ENCODE measurements around the gene CDKN2B-AS1. TPM values are rescaled to one million over a fixed set of nuclear protein-coding genes. Genes with fewer than 3 reads are reported as not detected.
"Not testable (repeated sequence)": the region's sequence is repeated elsewhere in the genome, so short reads cannot be mapped to it uniquely, and the experiment has no call there.

Gene CDKN2B-AS1
- total RNA-seq, 1 experiment from 2014 or later = 9.2 TPM

- DNase-seq (ENCODE audit: low read depth) = no peak
Observed at GRCh38 chr9:22043928-22044327, 49.3 kb downstream of the CDKN2B-AS1 start.

- peak; percentile 92 for DNase-seq (ENCODE audit: low read depth)
Observed at GRCh38 chr9:22044583-22044982, 50.0 kb downstream of the CDKN2B-AS1 start.

DNA sequence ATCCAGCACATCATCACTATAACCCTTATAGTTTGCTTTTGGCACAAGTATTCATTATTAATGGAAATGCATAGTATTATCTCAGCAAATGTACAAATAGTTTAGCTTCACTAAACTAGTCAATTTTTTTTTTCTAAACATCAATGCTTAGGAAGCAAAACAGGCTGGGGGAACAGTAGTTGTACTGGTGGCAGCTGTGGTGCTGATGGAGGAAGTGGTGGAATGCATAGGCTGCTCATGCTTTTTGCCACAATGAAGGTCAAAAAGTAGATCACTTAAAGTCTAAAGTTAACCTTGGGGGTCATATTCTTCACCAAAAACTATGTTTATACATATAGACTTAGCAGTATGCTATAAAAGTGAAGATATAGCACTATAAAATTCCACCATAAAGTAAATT, 50.8 kb downstream of the CDKN2B-AS1 start:
- DNase-seq (ENCODE audit: low read depth) = no peak

DNA sequence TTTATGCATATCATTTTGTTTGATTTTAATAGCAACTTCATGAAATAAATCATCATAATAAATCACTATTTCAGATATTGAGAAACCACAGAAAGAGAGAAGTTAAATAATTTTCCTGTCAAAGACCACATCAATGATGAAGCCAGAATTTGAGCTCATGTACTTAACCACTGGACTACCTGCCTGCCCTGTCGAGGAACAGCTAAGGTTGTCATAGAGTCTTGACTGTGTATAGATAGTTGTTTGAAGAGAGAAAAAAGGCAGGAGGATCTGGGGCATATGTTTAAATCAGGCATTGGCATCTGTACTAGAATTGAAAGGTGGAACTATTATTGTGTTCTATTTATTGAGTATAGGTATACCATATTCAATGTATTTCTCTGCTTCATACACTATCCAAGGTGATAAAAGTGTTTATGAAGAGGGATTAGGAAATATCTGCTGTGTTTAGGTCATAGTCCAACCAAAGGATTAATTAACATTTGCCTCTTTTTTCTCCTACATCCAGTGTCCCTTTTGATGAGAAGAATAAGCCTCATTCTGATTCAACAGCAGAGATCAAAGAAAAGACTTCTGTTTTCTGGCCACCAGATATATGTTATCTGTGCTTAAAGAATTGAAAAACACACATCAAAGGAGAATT, 51.8 kb downstream of the CDKN2B-AS1 start:
- no peak for DNase-seq (ENCODE audit: low read depth)

DNA sequence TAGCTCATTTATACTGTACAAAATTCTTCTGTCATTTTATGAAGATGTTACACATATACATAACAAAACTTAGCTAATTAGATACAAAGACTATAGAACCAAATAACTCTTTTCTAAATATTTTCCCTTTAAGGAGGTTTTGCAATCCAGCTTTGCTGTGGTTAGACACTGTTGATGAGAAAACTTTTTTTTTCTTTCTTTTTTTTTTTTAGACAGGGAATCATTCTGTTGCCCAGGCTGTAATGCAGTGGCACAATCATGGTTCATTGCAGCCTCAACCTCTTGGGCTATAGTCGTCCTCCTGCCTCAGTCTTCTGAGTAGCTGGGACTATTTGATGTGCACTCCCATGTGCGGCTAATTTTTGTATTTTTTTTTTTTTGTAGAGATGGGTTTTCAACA, 53.0 kb downstream of the CDKN2B-AS1 start:
- DNase-seq (ENCODE audit: low read depth) = no peak

- DNase-seq (ENCODE audit: low read depth) = peak; percentile 54
Observed at GRCh38 chr9:22049411-22049810, 54.8 kb downstream of the CDKN2B-AS1 start.

GRCh38 chr9:22050924-22051323, 56.3 kb downstream of the CDKN2B-AS1 start:
- DNase-seq (ENCODE audit: low read depth) = no peak

GRCh38 chr9:22052376-22052945, 57.9 kb downstream of the CDKN2B-AS1 start:
- DNase-seq (ENCODE audit: low read depth) = peak; percentile 100

DNA sequence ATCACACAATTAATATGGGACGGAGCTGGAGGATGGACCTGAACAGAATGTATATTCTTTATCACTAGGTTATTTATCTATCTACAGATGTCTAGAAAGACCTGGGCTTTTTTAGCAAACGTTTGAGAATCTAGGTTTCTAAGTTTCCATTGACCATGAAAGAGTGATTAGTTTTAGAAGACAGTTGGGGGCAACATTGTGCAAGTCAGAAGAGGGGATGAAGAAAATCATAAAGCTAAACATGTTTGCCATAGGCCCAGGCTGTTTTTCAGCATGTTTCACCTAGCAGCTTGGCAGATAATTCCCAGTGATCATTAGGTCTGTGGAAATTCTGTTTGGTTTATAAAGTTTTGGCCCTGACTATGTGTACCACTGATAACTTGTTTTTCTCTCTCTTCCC, 58.6 kb downstream of the CDKN2B-AS1 start:
- DNase-seq (ENCODE audit: low read depth) = peak; percentile 19

- no peak for DNase-seq (ENCODE audit: low read depth)
Observed at GRCh38 chr9:22054076-22054475, 59.5 kb downstream of the CDKN2B-AS1 start.

GRCh38 chr9:22054529-22054928, 59.9 kb downstream of the CDKN2B-AS1 start:
- DNase-seq (ENCODE audit: low read depth) = no peak

GRCh38 chr9:22055090-22055489, 60.5 kb downstream of the CDKN2B-AS1 start:
- DNase-seq (ENCODE audit: low read depth) = no peak

DNA sequence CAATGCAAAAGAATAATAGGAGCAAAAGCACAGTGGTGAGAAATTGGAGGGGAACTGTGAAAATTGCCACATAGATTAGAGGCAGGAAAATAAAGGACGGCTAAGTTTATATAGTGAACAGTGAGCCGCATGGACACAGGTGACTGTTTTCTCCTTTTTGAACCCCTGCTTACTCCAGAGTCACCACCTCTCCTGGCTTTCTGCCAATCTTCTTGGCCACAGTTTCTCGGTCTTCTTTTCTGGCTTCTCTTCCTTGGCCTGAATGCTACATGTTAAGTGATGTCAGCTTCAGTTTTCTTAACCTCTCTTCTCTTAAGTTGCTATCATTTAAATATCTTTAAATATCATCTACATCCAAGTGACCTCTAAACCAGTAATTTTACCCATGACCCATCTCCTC, 61.8 kb downstream of the CDKN2B-AS1 start:
- DNase-seq (ENCODE audit: low read depth) = no peak

DNA sequence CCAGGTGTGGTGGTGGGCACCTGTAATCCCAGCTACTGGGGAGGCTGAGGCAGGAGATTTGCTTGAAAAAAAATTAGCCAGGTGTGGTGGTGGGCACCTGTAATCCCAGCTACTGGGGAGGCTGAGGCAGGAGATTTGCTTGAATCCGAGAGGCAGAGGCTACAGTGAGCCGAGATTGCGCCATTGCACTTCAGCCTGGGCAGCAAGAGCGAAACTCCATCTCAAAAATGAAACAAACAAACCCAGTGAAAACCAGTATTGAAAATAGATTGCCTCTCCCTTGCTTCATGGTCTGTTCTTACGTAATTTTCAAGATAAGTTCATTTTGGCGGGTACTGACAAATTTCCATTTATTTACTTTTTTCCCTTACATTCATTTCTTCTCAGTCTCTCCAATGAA, 63.4 kb downstream of the CDKN2B-AS1 start:
- DNase-seq (ENCODE audit: low read depth) = not testable (repeated sequence)

DNA sequence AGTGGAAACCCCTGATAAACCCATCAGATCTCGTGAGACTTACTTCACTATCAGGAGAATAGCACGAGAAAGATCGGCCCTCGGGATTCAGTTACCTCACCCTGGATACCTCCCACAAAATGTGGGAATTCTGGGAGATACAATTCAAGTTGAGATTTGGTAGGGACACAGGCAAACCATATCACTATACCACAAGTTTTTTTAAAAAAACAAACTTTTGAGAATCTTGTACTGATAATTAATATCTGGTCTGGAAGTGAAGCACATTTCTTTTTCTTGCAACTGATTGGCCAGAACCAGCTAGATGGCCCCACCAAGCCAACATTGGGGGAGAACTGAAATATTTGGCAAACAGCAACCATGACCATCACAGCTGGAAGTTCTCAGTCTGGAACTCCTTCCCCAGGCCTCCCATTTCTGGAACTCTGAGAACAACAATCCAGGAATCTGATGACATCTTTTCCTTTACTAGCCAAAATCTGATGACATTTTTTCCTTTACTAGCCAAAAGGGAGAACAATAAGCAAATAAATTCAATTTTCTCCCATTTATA, 66.3 kb downstream of the CDKN2B-AS1 start:
- DNase-seq (ENCODE audit: low read depth) = no peak

DNA sequence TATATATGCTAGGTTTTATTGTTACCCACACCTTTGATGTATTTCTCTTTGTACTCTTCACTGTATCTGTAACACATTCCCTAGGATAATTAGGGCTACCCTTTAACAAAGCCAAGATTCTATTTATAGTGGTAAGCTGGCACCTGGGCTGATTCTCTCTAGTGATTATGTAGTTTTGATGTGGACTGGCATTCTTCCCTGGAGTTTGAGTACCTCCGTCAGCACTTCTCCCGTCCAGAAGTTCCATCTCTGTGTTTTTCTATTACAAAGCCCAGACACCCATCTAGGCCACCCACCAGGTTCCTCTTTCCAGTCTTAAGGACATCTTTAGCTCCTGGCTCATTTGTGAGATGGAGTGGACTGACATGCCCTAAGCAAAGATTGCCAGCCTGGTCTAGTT, 70.4 kb downstream of the CDKN2B-AS1 start:
- DNase-seq (ENCODE audit: low read depth) = no peak

DNA sequence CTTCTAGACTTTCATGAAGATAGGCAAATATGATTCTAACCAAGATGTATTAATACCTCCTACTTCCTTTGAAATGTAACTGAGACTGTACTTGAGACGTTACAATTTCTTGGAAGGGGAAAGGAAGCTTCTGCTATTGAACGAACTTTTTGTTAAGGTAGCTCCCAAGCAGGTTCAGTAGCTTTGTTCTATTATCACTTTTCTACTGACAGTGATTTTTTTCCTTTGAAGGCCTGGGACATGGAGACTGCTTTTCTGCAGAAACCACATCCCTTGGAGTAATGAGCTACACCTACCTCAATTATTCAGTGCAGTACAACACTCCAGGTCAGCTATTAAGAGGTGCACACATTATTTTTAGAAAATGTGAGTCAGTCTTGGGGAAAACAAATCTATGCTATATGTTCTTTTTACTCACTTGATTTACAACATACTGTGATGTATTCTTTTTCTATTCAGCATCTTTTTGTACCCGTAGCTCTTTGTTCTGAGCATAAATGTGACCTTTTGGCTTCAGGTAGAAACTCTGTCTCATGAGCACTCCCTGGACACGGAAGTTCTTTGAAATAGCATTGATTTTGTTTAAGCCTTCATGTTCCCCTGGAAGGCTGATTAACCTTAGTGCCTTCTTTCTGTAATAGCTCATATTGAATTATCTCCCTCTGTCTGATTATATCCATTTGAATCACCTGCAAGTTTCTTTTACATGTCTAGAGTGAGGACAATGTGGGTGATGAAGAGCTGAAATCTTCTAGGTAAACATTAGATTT, 71.0 kb downstream of the CDKN2B-AS1 start:
- no peak for DNase-seq (ENCODE audit: low read depth)

DNA sequence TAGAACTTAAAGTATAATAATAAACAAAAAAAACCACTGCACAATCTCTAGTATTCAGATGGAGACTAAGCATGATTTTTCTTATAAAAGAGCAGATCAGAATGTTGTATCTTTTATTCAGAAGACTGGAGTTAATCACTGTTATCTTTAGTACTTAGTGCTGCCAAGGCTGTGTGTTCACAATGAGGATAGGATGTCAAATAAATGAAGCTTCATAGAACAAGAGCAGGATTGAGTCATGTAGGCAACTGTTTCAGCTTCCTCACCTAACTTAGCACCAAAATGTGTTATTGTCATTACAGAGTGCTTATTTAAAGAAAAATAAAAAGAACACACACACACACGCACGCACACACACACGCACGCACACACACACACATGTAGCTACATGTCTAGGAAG, 72.6 kb downstream of the CDKN2B-AS1 start:
- no peak for DNase-seq (ENCODE audit: low read depth)

GRCh38 chr9:22068369-22068768, 73.8 kb downstream of the CDKN2B-AS1 start:
- no peak for DNase-seq (ENCODE audit: low read depth)

DNA sequence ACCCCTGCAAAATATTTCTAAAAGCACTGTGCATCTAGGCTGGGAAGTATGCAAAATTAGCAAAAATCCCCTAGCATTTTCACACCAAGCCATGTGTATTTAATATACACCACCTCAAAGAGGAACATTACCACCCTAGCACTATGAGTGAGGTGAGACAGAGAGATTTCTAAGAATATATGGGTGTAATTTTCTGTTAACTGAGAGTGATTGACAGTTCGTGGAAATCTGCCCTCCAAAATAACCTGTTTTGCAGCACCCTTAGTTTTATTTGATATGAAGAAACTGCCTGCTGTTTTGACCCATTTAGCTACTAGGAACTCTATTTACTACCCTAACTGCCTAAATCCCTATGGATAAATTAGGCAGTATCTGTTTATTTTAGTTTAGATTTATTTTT, 78.8 kb downstream of the CDKN2B-AS1 start:
- DNase-seq (ENCODE audit: low read depth) = no peak

GRCh38 chr9:22078081-22078480, 83.5 kb downstream of the CDKN2B-AS1 start:
- no peak for DNase-seq (ENCODE audit: low read depth)

- peak; percentile 54 for DNase-seq (ENCODE audit: low read depth)
Observed at GRCh38 chr9:22079873-22080341, 85.3 kb downstream of the CDKN2B-AS1 start.

Data from M059J (cell line).